Smooth muscle cell (in vitro differentiated cells): ENCODE data around the gene SEPTIN8. TPM values are rescaled to one million over a fixed set of nuclear protein-coding genes. Genes with fewer than 3 reads are reported as not detected.

Experiments
- DNase-seq: peaks from one replicate; lab custom pipeline; 2025; ENCODE audit not compliant: unreplicated experiment; lab: John Stamatoyannopoulos, UW
- H2AFZ ChIP-seq: fragments of 200-600 bp; sonication (generic); 2 replicates; pipeline ENCODE4 v1.6.0; 2016; ENCODE audit warnings: antibody characterized with exemption, low read depth, mild to moderate bottlenecking
- H3F3A ChIP-seq: fragments of 200-600 bp; sonication (generic); 2 replicates; pipeline ENCODE4 v1.6.0; 2017; ENCODE audit warnings: antibody characterized with exemption, low read depth
- H3K27ac ChIP-seq: fragments of 200-600 bp; sonication (generic); 2 replicates; pipeline ENCODE4 v1.5.1; 2016; ENCODE audit warnings: low read depth, mild to moderate bottlenecking
- H3K27me3 ChIP-seq: fragments of 200-600 bp; sonication (generic); 2 replicates; pipeline ENCODE4 v1.6.1; 2016; ENCODE audit warnings: low read depth, mild to moderate bottlenecking
- H3K36me3 ChIP-seq: fragments of 200-600 bp; sonication (generic); 2 replicates; pipeline ENCODE4 v1.5.1; 2016; ENCODE audit warnings: low read depth
- H3K4me1 ChIP-seq: fragments of 200-600 bp; sonication (generic); 2 replicates; pipeline ENCODE4 v1.5.1; 2016; ENCODE audit warnings: low read depth
- H3K4me2 ChIP-seq: fragments of 200-600 bp; sonication (generic); 2 replicates; pipeline ENCODE4 v1.6.0; 2016; ENCODE audit warnings: mild to moderate bottlenecking
- H3K4me3 ChIP-seq: fragments of 200-600 bp; sonication (generic); 2 replicates; pipeline ENCODE4 v1.5.1; 2016; ENCODE audit warnings: mild to moderate bottlenecking
- H3K79me2 ChIP-seq: fragments of 200-600 bp; sonication (generic); 2 replicates; pipeline ENCODE4 v1.6.0; 2016; ENCODE audit warnings: low read depth, mild to moderate bottlenecking
- H3K9ac ChIP-seq: fragments of 200-600 bp; sonication (generic); 2 replicates; pipeline ENCODE4 v1.6.0; 2016; ENCODE audit warnings: low read depth
- H3K9me3 ChIP-seq: fragments of 200-600 bp; sonication (generic); replicated peaks from 2 replicates; pipeline ENCODE4 v1.5.1; 2016; ENCODE audit warnings: low read depth
- H4K20me1 ChIP-seq: fragments of 200-600 bp; sonication (generic); 2 replicates; pipeline ENCODE4 v1.6.0; 2016; ENCODE audit warnings: low read depth
- WGBS: methylation state at CpG from one replicate; pipeline ENCODE4 v1.1.7; 2016; ENCODE audit warnings: low lambda C conversion rate; 5-methylcytosine and 5-hydroxymethylcytosine counted together
- polyA plus RNA-seq: library from polyadenylated mRNA; unstranded; fragments of >200 nt; fragmentation: Nextera tagmentation; extraction: Ambion mirVana; gene quantifications from 2 replicates; pipeline ENCODE4 v1.2.1, GENCODE V29; 2016
- total RNA-seq: library from RNA; depleted of rRNA; stranded (reverse); fragments of >200 nt; gene quantifications from 2 replicates; pipeline ENCODE4 v1.2.3, GENCODE V29; 2014
- TF ChIP-seq, protein P1 (sequence below): fragments of 200-600 bp; sonication (generic); IDR thresholded peaks from 2 replicates; pipeline ENCODE4 v1.5.1; 2017; ENCODE audit warnings: borderline replicate concordance, mild to moderate bottlenecking, antibody characterized with exemption; ENCODE audit not compliant: insufficient read depth, poor library complexity, severe bottlenecking

SEPTIN8 gene
- total and polyA plus RNA-seq, 2 experiments from 2014 or later = 26.3 to 68.1 TPM

DNA sequence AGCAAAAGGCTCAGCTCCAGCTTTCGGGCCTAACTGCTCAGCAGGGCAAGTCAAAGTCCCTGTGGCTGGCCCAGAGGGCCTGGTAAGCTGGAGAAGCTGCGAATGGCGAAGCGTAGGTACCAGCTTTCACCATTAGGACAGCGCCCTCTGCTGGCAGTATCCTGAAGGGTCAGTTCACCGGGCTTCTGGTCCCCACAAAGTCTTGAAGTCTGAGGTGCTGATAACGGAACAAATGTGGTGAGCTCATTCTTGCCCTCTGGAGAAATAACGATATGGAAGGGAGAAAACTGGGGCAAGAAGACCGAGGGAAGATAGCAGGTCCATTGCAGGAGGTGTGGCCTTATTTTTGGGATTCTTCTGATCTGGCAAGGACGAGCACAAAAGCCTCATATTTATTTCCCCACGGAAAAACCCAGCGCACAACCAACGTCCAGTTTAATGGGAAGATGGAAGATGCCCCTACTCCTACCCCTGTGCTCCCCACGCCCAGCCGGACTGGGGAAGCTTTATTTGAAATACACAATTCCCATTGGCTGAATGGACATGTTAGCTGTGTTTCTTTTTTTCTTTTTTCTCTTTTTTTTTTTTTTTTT lies 43.2 kb upstream of the SEPTIN8 start:
- TF ChIP-seq, protein P1, sequence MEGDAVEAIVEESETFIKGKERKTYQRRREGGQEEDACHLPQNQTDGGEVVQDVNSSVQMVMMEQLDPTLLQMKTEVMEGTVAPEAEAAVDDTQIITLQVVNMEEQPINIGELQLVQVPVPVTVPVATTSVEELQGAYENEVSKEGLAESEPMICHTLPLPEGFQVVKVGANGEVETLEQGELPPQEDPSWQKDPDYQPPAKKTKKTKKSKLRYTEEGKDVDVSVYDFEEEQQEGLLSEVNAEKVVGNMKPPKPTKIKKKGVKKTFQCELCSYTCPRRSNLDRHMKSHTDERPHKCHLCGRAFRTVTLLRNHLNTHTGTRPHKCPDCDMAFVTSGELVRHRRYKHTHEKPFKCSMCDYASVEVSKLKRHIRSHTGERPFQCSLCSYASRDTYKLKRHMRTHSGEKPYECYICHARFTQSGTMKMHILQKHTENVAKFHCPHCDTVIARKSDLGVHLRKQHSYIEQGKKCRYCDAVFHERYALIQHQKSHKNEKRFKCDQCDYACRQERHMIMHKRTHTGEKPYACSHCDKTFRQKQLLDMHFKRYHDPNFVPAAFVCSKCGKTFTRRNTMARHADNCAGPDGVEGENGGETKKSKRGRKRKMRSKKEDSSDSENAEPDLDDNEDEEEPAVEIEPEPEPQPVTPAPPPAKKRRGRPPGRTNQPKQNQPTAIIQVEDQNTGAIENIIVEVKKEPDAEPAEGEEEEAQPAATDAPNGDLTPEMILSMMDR = peak; percentile 95
- no peaks in the 10 kb centered on the region for H3F3A ChIP-seq
- no peak overlapping the region for H3K27ac ChIP-seq
- H3K4me1 ChIP-seq = peaks cover 3% of the 10 kb centered on the region
- DNase-seq = peak; percentile 64
- no peak overlapping the region for H2AFZ ChIP-seq
- no peak overlapping the region for H3K4me3 ChIP-seq
- H3K9ac ChIP-seq = no peak overlapping the region
- no peaks in the 10 kb centered on the region for H3K9me3 ChIP-seq
- no peaks in the 10 kb centered on the region for H4K20me1 ChIP-seq
- WGBS = 38% methylated on average over 15 of the region's 15 CpGs
- no peaks in the 10 kb centered on the region for H3K79me2 ChIP-seq
- no peaks in the 10 kb centered on the region for H3K36me3 ChIP-seq
- H3K27me3 ChIP-seq = peaks cover 2% of the 10 kb centered on the region
- no peak overlapping the region for H3K4me2 ChIP-seq

DNA sequence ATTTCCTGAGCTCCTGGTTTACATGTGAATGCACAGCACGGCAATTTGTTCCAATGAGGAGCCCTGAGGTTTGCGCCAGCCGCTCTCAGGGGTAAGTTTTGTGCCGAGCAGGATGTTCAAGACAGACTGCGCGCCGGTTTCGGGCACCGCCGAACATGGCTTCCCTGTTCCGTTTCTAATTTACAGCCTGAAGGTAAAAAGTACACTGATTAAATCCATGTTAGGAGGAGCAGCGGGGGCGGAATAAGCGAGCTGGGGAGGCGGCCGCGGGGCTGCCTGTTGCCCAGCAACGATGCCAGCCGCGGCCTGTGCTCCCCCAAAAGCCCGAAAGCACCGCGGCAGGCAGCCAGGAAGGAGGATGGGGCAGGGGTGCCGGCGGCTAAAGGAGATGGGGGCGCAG lies 42.4 kb upstream of the SEPTIN8 start:
- TF ChIP-seq, protein P1 = no peak
- Histone ChIP-seq H3K4me1 (no peaks in the 10 kb centered on the region), H3K27ac (no peak overlapping the region), H3K79me2 (no peaks in the 10 kb centered on the region), H4K20me1 (no peaks in the 10 kb centered on the region), H3K36me3 (no peaks in the 10 kb centered on the region), H3K9ac (no peak overlapping the region), H2AFZ (no peak overlapping the region), H3K9me3 (no peaks in the 10 kb centered on the region), H3K27me3 (peaks cover 10% of the 10 kb centered on the region), H3K4me2 (no peak overlapping the region), H3K4me3 (no peak overlapping the region), H3F3A (no peaks in the 10 kb centered on the region)
- WGBS = 92% methylated on average over 26 of the region's 26 CpGs
- DNase-seq = no peak

DNA sequence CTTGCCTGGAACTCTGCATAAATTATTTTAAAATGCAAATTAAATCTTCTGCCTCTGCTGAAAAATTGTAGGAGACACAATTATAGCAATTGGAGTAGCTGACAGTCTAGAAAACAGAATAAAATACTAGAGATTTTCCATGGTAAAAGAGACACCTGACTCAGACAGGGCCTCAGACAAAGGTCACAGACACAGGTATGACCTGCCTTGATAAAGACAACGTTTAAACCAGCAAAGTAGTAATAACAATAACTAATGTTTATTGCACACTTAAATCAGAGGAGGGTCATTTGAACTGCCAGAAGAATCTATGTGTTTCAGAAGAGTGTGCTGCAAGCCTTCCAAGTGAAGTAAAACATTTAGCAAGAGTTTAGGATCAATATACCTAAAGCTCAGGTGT lies 40.0 kb upstream of the SEPTIN8 start:
- DNase-seq = no peak
- Histone ChIP-seq H4K20me1 (no peaks in the 10 kb centered on the region), H3K9ac (no peak overlapping the region), H3F3A (no peaks in the 10 kb centered on the region), H3K4me2 (no peak overlapping the region), H3K4me3 (no peak overlapping the region), H3K79me2 (no peaks in the 10 kb centered on the region), H2AFZ (no peak overlapping the region), H3K27ac (no peak overlapping the region), H3K27me3 (peaks cover 33% of the 10 kb centered on the region), H3K4me1 (peaks cover 3% of the 10 kb centered on the region), H3K9me3 (no peaks in the 10 kb centered on the region), H3K36me3 (no peaks in the 10 kb centered on the region)
- 66% methylated on average over 1 of the region's 1 CpG for WGBS
- TF ChIP-seq, protein P1 = no peak

DNA sequence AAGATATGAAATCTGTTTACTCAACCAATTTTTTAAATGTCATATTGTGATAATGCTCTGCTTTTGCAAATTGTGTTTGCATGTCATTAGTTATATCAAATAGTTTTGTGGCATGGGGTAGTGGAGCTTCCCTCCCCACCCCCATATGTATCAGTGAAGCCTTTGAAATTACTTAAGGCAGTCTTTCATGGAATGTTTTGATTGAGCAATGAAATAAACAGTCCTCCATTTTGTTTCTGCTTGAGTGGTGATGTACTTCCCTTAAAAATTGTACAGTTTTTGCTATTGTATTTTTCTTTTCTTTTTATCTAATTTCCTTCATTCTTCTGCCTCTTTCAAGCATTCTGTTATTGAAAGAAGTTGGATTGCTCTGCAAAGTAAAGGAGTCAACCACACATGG lies 39.5 kb upstream of the SEPTIN8 start:
- Histone ChIP-seq H2AFZ (no peak overlapping the region), H3K9ac (no peak overlapping the region), H3K27ac (no peak overlapping the region), H3F3A (no peaks in the 10 kb centered on the region), H4K20me1 (no peaks in the 10 kb centered on the region), H3K4me1 (peaks cover 3% of the 10 kb centered on the region), H3K9me3 (no peaks in the 10 kb centered on the region), H3K4me3 (no peak overlapping the region), H3K4me2 (no peak overlapping the region), H3K36me3 (no peaks in the 10 kb centered on the region), H3K27me3 (peaks cover 38% of the 10 kb centered on the region), H3K79me2 (no peaks in the 10 kb centered on the region)
- TF ChIP-seq, protein P1 = no peak
- no peak for DNase-seq
